MG63 (cell line): ENCODE data around the gene ST3GAL5. TPM values are rescaled to one million over a fixed set of nuclear protein-coding genes. Genes with fewer than 3 reads are reported as not detected.
"Not testable (repeated sequence)": the region's sequence is repeated elsewhere in the genome, so short reads cannot be mapped to it uniquely, and the experiment has no call there.

Source experiments
- DNase-seq: peaks from one replicate; pipeline ENCODE4 v3.0.0-alpha.2; 2020
- H3K27me3 ChIP-seq: fragments of 250-450 bp; sonication (Bioruptor Pico); 2 replicates; pipeline ENCODE4 v1.5.1; 2020; ENCODE audit warnings: mild to moderate bottlenecking, moderate library complexity
- H3K36me3 ChIP-seq: fragments of 250-450 bp; sonication (Bioruptor Pico); 2 replicates; pipeline ENCODE4 v1.5.1; 2020; ENCODE audit warnings: mild to moderate bottlenecking, moderate library complexity
- H3K4me3 ChIP-seq: fragments of 250-450 bp; sonication (Bioruptor Pico); 2 replicates; pipeline ENCODE4 v1.5.1; 2020; ENCODE audit warnings: mild to moderate bottlenecking, moderate library complexity
- H3K9me3 ChIP-seq: fragments of 250-450 bp; sonication (Bioruptor Pico); 2 replicates; pipeline ENCODE4 v1.5.1; 2020; ENCODE audit warnings: mild to moderate bottlenecking, moderate library complexity
- total RNA-seq: library from RNA; depleted of rRNA; stranded (reverse); fragments of >200 nt; shearing (Covaris generic); gene quantifications from 2 replicates; pipeline ENCODE4 v1.2.3, GENCODE V29; 2014; ENCODE audit warnings: low replicate concordance; rRNA removed

ST3GAL5 gene
- 2.1 and 10.0 TPM in 2 replicates for total RNA-seq

DNA sequence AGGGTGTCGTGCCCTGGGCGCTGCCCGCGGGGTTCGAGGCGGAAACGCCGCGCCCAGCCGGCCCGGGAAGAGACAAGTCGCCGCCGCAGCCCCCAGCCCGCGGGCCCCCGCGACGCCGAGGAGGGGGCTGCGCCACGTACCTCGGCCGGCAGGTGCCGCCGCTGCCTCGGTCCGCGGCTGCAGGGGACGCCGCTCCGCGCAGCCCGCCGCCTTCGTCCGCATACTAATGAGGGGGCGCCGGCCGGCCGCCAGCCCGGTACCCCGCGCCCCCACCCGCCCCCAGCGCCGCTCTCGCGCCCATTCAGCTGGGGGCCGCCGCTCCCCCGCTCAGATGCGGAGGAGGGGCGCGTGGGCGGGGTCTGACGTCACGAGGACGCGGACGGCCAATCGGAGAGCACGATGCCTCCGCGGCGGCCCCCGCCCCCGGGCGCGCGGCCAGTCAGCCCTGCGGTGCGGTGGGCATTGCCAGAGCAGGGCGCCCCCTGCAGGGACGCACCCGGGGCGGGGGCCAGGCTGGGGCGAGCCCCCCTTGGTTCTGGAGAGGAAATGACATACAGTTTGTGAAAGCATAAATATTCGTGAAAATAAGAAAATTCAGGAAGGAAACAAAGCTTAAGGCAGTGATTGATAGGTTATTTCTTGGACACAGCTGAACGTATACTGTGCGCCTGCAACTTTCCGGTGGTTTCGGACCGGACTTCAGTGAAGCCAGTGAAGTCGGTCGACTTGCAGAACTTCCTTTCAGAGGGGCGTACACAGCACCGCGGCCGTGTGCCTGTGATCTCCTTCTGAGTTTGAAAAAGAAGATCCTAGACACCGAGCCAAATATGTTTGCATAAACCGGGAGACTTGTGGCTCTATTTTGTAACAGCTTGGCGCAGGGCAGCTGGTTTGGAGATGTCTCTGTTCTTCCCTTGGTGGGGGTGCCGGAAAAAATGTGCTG is at the start of gene ST3GAL5:
Gene ST3GAL5, minus strand, starts transcription at position 307 of the 943 bp plus-strand sequence. Its CDS starts 85 bp downstream, at position 222.
- Histone ChIP-seq H3K27me3 (no peaks in the 10 kb centered on the region), H3K4me3 (peak within 1 kb of the TSS; percentile 62), H3K36me3 (no peaks in the 10 kb centered on the region), H3K9me3 (no peaks in the 10 kb centered on the region)
- DNase-seq = peak; percentile 83

DNA sequence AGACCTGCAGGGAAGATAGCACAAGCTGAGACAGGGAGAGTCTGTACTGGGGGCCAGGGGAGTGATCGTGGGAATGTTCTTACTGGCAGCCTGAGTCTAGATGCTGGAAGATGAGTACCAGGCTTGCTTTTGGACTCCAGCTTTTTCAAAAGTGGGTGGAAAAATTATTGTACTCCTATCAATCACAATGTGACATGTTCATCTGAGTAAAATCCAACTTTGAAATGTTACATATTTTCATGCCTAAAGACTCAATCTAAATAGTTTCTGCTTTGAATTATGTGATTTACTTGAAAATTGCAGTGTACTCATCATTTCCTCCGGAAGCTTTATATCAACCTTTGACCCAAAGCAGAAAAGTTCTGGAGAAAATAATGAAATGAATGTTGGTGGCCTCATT is 49.7 kb upstream of the ST3GAL5 start:
- H3K9me3 ChIP-seq = peaks cover 13% of the 10 kb centered on the region
- no peak for DNase-seq
- H3K36me3 ChIP-seq = no peaks in the 10 kb centered on the region
- no peaks in the 10 kb centered on the region for H3K27me3 ChIP-seq
- no peak overlapping the region for H3K4me3 ChIP-seq

DNA sequence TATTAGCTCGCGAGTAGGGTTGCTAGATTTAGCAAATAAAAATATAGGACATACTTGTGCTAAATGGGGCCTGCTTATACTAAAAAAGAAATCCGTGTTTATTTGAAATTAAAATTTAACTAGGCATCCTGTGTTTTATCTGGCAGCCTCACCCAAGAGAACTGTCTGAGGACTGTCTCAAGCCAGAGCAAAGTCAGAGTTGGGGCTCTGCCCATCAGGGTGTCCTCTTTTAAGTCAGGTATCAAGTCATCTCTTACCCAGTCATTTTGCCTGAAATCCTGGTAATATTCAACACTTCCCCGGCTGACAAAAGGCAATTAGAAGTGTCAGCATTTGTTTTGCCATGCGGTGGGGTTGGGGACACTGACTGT is 48.3 kb upstream of the ST3GAL5 start:
- Histone ChIP-seq H3K27me3 (no peaks in the 10 kb centered on the region), H3K9me3 (peaks cover 1% of the 10 kb centered on the region), H3K36me3 (no peaks in the 10 kb centered on the region), H3K4me3 (no peak overlapping the region)
- DNase-seq = no peak

DNA sequence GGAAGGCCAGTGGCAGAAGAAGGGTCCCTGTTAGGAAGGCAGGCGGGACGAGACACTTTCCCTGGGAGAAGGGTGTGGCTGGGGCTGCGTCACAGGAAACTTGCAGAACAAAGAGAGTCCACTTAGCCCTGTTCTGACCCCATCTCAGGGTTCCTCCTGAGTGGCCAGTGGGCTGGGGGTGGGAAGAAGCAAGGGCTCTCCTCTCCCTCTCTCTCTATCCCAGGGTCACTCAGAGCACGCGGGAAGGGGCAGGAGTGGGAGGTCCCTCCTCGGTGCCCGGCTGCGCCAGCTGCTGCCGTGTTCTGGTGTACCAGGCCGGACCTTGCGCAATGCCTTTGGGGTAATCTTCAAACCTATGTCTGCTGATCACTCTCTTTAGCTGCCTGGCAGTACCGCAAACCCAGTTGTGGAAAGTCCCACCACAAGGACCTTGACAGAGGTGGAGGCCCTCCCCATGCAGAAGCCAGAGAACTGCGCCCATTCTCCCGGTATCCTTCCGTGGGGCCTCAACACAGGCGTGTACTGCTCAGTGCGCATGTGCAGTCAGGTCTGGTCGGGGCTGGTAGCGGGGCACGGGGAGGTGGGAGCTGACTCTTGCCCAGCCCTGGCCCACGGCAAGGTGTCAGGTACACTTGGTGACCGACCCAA is 47.8 kb upstream of the ST3GAL5 start:
- no peak for DNase-seq
- Histone ChIP-seq H3K9me3 (no peaks in the 10 kb centered on the region), H3K36me3 (no peaks in the 10 kb centered on the region), H3K27me3 (no peaks in the 10 kb centered on the region), H3K4me3 (no peak overlapping the region)

DNA sequence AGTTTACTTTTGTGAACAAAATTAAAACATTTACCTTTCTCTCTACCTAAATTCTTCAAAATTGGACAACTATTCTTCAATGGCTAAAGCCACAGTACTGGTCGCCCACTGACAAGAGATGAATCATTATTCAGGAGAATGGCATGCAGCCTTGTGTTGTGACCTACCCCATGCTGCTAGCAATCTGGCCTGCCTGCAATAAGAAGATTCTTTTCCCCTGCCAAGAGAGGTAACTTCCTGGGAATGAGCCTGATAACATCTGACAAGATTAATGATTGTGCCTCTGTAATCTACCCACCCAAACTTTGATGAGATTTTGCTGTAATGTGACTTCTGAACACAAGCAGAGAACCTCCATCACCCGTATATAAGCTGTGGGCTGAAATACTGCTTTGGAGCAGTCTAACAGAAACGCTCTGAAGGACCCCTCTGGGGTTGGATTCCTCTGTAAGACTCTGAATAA is 47.0 kb upstream of the ST3GAL5 start:
- H3K4me3 ChIP-seq = no peak overlapping the region
- H3K36me3 ChIP-seq = no peaks in the 10 kb centered on the region
- peak; percentile 55 for DNase-seq
- no peaks in the 10 kb centered on the region for H3K27me3 ChIP-seq
- no peaks in the 10 kb centered on the region for H3K9me3 ChIP-seq

DNA sequence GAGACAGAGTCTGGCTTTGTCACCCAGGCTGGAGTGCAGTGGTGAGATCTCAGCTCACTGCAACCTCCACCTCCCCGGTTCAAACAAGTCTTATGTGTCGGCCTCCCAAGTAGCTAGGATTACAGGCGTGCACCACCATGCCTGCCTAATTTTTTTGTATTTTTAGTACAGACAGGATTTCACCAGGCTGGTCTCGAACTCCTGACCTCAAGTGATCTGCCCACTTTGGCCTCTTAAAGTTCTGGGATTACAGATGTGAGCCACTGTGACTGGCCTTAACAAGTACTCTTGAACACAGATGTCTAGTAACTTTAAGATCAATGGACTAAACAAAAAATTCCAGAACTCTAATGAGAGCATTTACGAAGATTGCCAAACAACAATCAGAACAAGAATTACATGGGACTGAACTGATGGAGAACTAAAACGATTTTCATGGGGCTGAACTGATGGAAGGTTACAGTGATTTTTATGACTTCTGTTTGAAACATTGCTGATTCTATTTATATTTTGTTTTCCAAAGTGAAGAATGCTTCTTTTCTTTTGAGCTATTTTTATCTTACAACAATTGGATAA is 46.5 kb upstream of the ST3GAL5 start:
- H3K36me3 ChIP-seq = no peaks in the 10 kb centered on the region
- DNase-seq = no peak
- H3K27me3 ChIP-seq = no peaks in the 10 kb centered on the region

DNA sequence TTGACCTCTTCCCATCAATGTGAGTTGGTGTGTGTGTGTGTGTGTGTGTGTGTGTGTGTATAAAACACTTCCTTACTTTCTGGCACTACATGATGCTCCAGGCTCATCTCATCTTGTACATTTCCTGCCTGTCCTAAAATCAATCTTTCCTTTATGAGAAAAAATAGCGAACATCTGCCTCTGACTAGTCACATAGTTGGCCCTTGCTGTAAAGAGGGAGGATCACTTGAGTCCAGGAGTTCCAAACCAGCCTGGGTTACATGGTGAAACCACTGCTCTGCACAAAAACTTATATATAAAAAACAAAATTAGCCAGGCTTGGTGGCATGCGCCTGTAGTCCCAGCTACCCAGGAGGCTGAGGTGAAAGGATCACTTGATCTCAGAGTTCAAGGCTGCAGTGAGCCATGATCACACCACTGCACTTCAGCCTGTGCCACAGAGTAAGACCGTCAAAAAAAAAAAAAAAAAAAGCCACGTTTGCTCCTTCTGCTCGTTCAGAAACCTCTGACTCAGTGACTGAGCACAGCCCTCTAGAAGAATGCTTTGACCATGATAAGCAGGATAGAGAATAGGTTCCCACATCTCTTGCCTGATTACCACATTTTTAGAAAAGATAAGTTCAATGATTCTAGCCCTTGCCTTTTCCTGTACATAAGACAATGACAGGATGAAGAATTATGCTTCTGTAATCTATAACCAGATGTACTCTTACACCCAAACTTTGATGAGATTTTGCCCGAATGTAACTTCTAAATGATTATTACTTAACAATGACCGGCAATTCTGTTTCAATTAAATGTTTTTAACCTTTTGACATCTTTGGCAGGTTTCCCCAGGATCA is 45.2 kb upstream of the ST3GAL5 start:
- Histone ChIP-seq H3K27me3 (no peaks in the 10 kb centered on the region), H3K4me3 (no peak overlapping the region), H3K9me3 (no peaks in the 10 kb centered on the region), H3K36me3 (no peaks in the 10 kb centered on the region)
- DNase-seq = peak; percentile 24

More for the DNA sequence above, 46.5 kb upstream of the ST3GAL5 start:
- no peak overlapping the region for H3K4me3 ChIP-seq
- no peaks in the 10 kb centered on the region for H3K9me3 ChIP-seq

DNA sequence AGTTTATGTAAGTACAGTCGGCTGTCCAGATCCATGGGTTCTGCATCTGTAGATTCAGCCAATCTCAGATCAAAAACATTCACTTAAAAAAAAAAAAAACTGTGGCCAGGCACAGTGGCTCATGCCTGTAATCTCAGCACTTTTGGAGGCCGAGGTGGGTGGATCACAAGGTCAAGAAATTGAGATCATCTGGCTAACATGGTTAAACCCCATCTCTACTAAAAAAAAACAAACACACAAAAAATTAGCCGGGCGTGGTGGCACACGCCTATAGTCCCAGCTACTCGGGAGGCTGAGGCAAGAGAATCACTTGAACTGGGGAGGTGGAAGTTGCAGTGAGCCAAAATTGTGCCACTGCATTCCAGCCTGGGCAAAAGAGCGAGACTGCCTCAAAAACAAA is 42.4 kb upstream of the ST3GAL5 start:
- H3K4me3 ChIP-seq, H3K9me3 ChIP-seq, H3K36me3 ChIP-seq, H3K27me3 ChIP-seq, DNase-seq: not testable (repeated sequence)

DNA sequence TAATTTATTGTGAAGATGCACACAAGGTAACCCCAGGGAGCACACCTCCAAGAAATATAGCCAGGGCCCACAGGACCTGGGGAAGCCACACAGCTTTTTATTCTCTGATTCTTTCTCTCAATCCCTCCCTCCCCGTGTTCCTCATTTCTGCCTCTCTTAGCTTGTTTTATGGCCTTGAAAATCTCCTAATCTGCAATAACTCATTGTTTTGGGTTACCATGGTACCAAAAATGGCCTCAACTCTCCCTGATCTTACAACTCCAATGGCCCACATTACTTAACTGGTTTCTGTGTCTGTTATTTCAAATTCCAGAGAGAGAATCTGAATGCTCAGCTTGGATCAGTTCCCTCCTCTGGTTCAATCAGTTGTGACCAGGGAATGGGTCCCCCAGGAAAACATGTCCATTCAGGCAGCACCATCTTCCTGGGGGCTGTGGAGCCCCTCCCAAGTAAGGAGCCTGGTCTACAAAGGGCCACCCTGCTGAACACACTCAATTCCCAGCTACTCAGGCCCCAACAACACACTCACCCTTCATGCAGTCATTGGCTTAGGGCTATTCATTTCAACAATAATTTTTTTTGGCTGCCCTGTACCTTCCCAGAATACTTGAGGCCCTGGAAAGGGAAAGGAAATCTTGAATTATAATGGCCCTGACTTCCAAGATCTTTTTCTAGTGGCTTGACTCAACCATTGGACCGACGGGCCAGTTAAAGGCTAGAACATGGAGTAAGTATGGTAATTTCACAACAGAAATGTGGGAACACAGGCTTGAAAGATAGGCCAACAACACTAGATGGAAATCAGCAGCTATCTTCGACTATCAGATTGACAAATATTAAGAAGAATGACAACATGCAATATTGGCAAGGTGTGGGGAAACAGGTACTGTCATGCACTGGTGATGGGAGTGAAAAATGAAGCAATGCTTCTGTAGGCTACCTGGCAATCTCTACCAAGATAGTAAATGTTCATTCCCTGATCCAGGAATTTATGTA is 41.6 kb upstream of the ST3GAL5 start:
- Histone ChIP-seq H3K9me3 (no peaks in the 10 kb centered on the region), H3K4me3 (no peak overlapping the region), H3K27me3 (no peaks in the 10 kb centered on the region), H3K36me3 (no peaks in the 10 kb centered on the region)
- no peak for DNase-seq

DNA sequence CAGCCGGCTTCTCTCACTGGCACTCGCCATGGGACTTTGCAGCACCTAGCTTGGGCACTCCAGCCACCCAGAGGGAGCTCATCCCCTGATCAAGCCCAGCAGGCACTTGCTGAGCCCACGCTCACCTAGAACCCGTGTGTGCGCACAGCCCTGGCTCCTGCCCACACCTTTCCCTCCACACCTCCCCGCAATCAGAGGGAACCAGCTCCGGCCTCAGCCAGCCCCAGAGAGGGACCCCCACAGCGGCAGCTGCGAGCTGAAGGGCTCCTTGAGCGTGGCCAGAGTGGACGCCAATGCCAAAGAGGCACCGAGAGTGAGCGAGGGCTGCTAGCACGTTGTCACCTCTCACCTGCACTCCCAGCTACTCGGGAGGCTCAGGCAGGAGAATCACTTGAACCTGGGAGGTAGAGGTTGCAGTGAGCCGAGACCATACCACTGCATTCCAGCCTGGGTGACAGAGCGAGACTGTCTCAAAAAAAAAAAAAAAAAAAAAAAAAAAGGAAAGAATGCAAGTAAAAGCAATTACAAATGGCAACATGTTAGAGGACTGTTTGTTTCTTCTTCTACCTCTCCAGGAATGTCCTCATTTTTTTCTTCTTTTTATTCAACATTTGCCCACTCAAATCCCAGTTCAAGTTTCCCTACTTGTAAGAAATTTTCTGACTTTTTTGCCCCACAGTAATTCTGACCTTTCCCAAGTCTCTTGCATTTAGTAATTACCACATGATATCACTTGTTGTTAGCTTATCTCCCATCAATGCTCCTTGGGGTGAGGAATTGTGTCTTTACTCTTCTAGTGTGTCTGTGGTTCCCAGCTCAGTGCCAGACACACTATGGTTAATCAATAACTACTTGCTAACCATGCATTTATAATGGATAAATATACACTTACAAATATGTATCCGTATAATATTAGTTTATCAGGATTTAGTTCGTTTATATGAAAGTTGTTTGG is 40.6 kb upstream of the ST3GAL5 start:
- H3K36me3 ChIP-seq = no peaks in the 10 kb centered on the region
- no peak for DNase-seq
- H3K27me3 ChIP-seq = no peaks in the 10 kb centered on the region
- H3K9me3 ChIP-seq = no peaks in the 10 kb centered on the region
- no peak overlapping the region for H3K4me3 ChIP-seq

DNA sequence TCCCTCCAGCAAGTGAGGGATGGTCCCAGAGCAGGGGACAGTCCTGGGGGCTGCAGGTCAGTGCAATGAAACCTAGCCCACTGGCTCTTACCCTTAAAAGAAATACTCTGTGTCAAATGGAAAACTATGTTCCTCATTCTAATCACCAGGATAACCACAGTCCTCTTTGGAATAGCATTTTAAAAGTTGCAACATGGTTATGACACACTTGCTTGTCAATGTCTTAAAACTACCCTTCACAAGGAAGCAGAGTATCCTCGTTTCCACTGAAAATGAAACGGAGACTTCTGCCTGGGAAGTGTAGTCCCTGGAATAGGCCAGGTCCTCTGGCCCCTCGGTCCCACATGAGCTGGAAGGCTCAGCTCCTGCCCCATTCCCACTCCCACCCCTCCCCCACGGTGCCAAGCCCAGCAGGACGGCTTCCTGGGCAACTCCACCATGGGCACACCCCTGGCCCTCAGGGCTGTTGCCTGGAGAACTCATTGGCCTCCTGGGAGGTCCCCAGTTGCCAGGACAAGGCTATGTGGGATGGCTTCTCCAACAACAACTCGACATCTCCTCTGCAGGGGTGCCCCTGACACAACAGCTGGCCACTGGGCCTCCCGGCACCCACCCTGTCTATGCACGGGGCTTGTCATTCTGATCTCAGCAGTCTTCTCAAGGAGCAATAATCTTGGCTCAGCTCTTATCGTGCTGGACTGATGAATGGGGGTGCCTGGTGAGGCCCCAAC is 38.3 kb upstream of the ST3GAL5 start:
- H3K9me3 ChIP-seq = no peaks in the 10 kb centered on the region
- no peak overlapping the region for H3K4me3 ChIP-seq
- no peaks in the 10 kb centered on the region for H3K36me3 ChIP-seq
- DNase-seq = no peak
- H3K27me3 ChIP-seq = no peaks in the 10 kb centered on the region

DNA sequence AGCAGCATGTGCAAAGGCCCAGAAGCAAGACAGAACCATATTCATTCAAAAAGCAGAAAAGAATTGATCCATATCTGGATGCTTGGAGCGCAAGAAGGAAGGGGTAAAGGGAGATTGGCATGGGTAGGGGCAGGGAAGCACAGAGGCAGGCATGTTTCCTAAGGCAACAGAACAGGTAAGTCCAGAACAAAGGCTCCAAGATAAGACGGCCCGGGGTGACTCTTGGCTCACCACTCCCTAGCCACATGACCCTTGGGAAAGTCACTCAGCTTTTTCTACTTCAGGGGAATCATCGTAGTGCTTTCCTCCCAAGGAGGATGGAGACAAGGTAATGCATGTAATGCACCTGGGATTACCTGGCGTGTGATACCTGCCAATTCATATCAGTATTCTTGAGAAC is 37.7 kb upstream of the ST3GAL5 start:
- Histone ChIP-seq H3K36me3 (no peaks in the 10 kb centered on the region), H3K27me3 (no peaks in the 10 kb centered on the region), H3K4me3 (no peak overlapping the region), H3K9me3 (no peaks in the 10 kb centered on the region)
- DNase-seq = no peak

DNA sequence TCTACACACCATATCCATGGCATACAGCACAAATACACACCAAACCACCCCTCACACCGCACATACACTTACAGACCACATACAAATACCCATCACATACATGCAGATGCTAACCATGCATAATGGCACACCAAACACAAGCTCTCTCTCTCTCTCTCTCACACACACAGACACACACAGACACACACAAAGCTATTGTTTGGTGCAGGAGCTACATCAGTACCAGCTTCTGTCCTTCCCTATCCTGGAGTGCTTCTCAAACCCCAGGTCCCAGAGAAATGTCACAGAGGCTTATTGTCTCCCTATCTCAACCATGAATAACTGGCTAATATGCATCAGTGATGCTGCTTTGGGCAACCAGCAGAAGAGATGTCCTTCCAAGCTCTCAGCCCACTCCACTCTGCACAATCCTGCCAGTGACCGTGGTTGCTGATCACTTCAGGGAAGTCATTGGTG is 36.5 kb upstream of the ST3GAL5 start:
- Histone ChIP-seq H3K9me3 (peaks cover 4% of the 10 kb centered on the region), H3K36me3 (no peaks in the 10 kb centered on the region), H3K4me3 (no peak overlapping the region), H3K27me3 (no peaks in the 10 kb centered on the region)
- DNase-seq = no peak

DNA sequence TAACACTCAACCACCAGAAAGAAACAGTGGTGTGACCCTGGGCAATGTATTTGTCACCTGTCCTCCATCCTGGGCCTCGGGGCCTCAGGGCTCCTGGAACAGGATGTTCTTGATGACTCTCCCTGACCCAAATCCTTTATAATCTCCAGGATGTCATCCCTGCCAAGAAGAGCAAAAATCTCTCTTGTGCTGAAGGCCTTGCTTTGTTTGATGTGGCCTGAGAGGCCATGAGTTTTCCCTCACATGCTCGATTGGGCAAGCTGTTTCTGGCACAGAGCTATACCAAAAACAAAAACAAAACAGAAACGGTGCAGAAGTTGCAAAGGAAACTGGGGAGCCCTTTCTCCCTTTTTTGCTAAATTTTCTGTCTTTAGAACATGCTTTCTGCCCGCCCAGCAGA is 35.7 kb upstream of the ST3GAL5 start:
- Histone ChIP-seq H3K4me3 (no peak overlapping the region), H3K27me3 (no peaks in the 10 kb centered on the region), H3K9me3 (peaks cover 6% of the 10 kb centered on the region), H3K36me3 (no peaks in the 10 kb centered on the region)
- DNase-seq = peak; percentile 81
